HepG2 (cell line): Measurements from ENCODE around the gene TNFSF13. TPM values are rescaled to one million over a fixed set of nuclear protein-coding genes. Genes with fewer than 3 reads are reported as not detected.
A peak's percentile ranks its signal among the peaks of the same experiment; 100 is the strongest.

Source experiments
- BRCA1 ChIP-seq: sonication (generic); formaldehyde crosslinking; IDR thresholded peaks from 2 replicates; pipeline ENCODE4 v1.4.0; 2020; ENCODE audit warnings: missing genetic modification reagents
- DDIT3 ChIP-seq: sonication (generic); formaldehyde crosslinking; IDR thresholded peaks from 2 replicates; pipeline ENCODE4 v1.4.0; 2020; ENCODE audit warnings: mild to moderate bottlenecking, missing genetic modification reagents
- EZH2 ChIP-seq: conservative IDR thresholded peaks from 2 replicates; pipeline ENCODE4 v1.6.1; 2012; ENCODE audit warnings: mild to moderate bottlenecking, low read depth, low read length, moderate library complexity
- FOSL1 ChIP-seq: sonication (generic); formaldehyde crosslinking; IDR thresholded peaks from 2 replicates; pipeline ENCODE4 v1.9.0; 2021; ENCODE audit warnings: missing genetic modification reagents, borderline replicate concordance
- GATAD1 ChIP-seq: IDR thresholded peaks from 2 replicates; pipeline ENCODE4 v1.6.1; 2016; ENCODE audit warnings: missing genetic modification reagents, missing compliant biosample characterization
- PAX8 ChIP-seq: sonication (generic); formaldehyde crosslinking; IDR thresholded peaks from 2 replicates; pipeline ENCODE4 v1.8.0; 2022; ENCODE audit warnings: mild to moderate bottlenecking, missing genetic modification reagents, borderline replicate concordance
- REXO4 ChIP-seq: sonication (generic); formaldehyde crosslinking; IDR thresholded peaks from 2 replicates; pipeline ENCODE4 v1.8.0; 2022; ENCODE audit warnings: missing genetic modification reagents, mild to moderate bottlenecking, borderline replicate concordance
- SIX4 ChIP-seq: sonication (generic); formaldehyde crosslinking; IDR thresholded peaks from 2 replicates; pipeline ENCODE4 v1.4.0; 2020; ENCODE audit warnings: missing genetic modification reagents
- SMAD9 ChIP-seq: sonication (generic); formaldehyde crosslinking; IDR thresholded peaks from 2 replicates; pipeline ENCODE4 v1.5.1; 2020; ENCODE audit warnings: mild to moderate bottlenecking, missing genetic modification reagents
- XBP1 ChIP-seq: sonication (generic); formaldehyde crosslinking; IDR thresholded peaks from 2 replicates; pipeline ENCODE4 v1.5.0; 2020; ENCODE audit warnings: missing genetic modification reagents
- ZHX2 ChIP-seq, 2 experiments: sonication (generic) in 1 of 2; formaldehyde crosslinking in 1 of 2; IDR thresholded peaks; 2 replicates each; pipeline versions ENCODE4 v1.6.1 to v1.9.0; 2014 to 2022; ENCODE audit warnings: antibody characterized with exemption in 1 of 2, borderline replicate concordance in 1 of 2, inconsistent platforms in 1 of 2, low read depth in 1 of 2, missing genetic modification reagents in 1 of 2
- ZNF225 ChIP-seq: sonication (generic); formaldehyde crosslinking; IDR thresholded peaks from 2 replicates; pipeline ENCODE4 v1.4.0; 2020; ENCODE audit warnings: mild to moderate bottlenecking, missing genetic modification reagents
- ZNF281 ChIP-seq: sonication (generic); formaldehyde crosslinking; IDR thresholded peaks from 2 replicates; pipeline ENCODE4 v1.4.0; 2020; ENCODE audit warnings: missing genetic modification reagents, borderline replicate concordance
- ZNF430 ChIP-seq: sonication (generic); formaldehyde crosslinking; IDR thresholded peaks from 2 replicates; pipeline ENCODE4 v1.9.0; 2021; ENCODE audit warnings: mild to moderate bottlenecking, missing genetic modification reagents
- ZNF468 ChIP-seq: sonication (generic); formaldehyde crosslinking; IDR thresholded peaks from 2 replicates; pipeline ENCODE4 v1.8.0; 2022; ENCODE audit warnings: mild to moderate bottlenecking, moderate library complexity, missing genetic modification reagents
- ZNF556 ChIP-seq: sonication (generic); formaldehyde crosslinking; IDR thresholded peaks from 2 replicates; pipeline ENCODE4 v1.4.0; 2020; ENCODE audit warnings: mild to moderate bottlenecking, missing genetic modification reagents, borderline replicate concordance
- ZNF569 ChIP-seq: sonication (generic); formaldehyde crosslinking; IDR thresholded peaks from 2 replicates; pipeline ENCODE4 v1.5.0; 2020; ENCODE audit warnings: mild to moderate bottlenecking, missing genetic modification reagents, moderate library complexity, borderline replicate concordance
- ZNF570 ChIP-seq: sonication (generic); formaldehyde crosslinking; IDR thresholded peaks from 2 replicates; pipeline ENCODE4 v1.4.0; 2020; ENCODE audit warnings: mild to moderate bottlenecking, missing genetic modification reagents, borderline replicate concordance
- ZNF672 ChIP-seq: sonication (generic); formaldehyde crosslinking; IDR thresholded peaks from 2 replicates; pipeline ENCODE4 v1.8.1; 2022; ENCODE audit warnings: missing genetic modification reagents
- ZNF781 ChIP-seq: sonication (generic); formaldehyde crosslinking; IDR thresholded peaks from 2 replicates; pipeline ENCODE4 v1.5.1; 2020; ENCODE audit warnings: borderline replicate concordance, mild to moderate bottlenecking, missing genetic modification reagents; ENCODE audit errors: not compliant biosample characterization
- polyA plus RNA-seq, 8 experiments: library from polyadenylated mRNA; depleted of rRNA in 3 of 8; stranded (reverse) in 7 of 8; unstranded in 1 of 8; fragments of >200 nt; fragmentation: Illumina TruSeq in 4 of 8; extraction: Trizol in 4 of 8; gene quantifications; 2 replicates each; pipeline versions ENCODE4 v1.2.1 to v1.2.3, GENCODE V29; 2011 to 2016; ENCODE audit warnings: low read depth in 4 of 8, missing spikeins in 1 of 8, mixed read lengths in 1 of 8; ENCODE audit not compliant: insufficient read depth in 1 of 8
- total RNA-seq, 5 experiments: library from RNA; depleted of rRNA; stranded (reverse); fragments of >200 nt; fragmentation: Illumina TruSeq; extraction: Trizol; gene quantifications; 2 replicates each; pipeline ENCODE4 v1.2.3, GENCODE V29; 2016; ENCODE audit warnings: low read depth in 1 of 5

TNFSF13 gene
- total and polyA plus RNA-seq, 2 of the 13 experiments (the other 11 are each of a cell fraction or from before 2014, with no cell fraction given), result 2.5 to 3.3 TPM

GRCh38 chr17:7572588-7573323, 14.2 kb downstream of the TNFSF13 start (continued):
- peak; percentile 8; the same call in 1 of the 2 replicates for TF ChIP-seq XBP1
- TF ChIP-seq PAX8 (CRISPR knock-in tag), result peak; percentile 87; the same call in 1 of the 2 replicates
- TF ChIP-seq ZNF430, result no peak; the same call in 1 of the 2 replicates
- no peak for TF ChIP-seq EZH2
- no peak for TF ChIP-seq ZNF570 (CRISPR knock-in tag)
- no peak; the same call in 1 of the 2 replicates for TF ChIP-seq DDIT3 (CRISPR knock-in tag)
- TF ChIP-seq BRCA1 (CRISPR knock-in tag), result peak; percentile 30
- no peak for TF ChIP-seq ZHX2 (IDR thresholded peaks at IDR 0.05; ENCODE audit: low read depth)
- TF ChIP-seq ZHX2 (CRISPR knock-in tag; IDR thresholded peaks at IDR 0.05; ENCODE audit: borderline replicate concordance), result no peak
- TF ChIP-seq ZNF281 (CRISPR knock-in tag), result 0 out of 2 replicates have a peak, but pooled peaks have one; percentile 44
- TF ChIP-seq SMAD9 (CRISPR knock-in tag), result no peak
- TF ChIP-seq FOSL1 (CRISPR knock-in tag), result no peak
- peak; percentile 73 for TF ChIP-seq ZNF556 (CRISPR knock-in tag)
- TF ChIP-seq REXO4 (CRISPR knock-in tag), result no peak
- TF ChIP-seq ZNF781 (CRISPR knock-in tag), result no peak
- TF ChIP-seq GATAD1, result no peak
- TF ChIP-seq ZNF468 (CRISPR knock-in tag), result no peak
- TF ChIP-seq ZNF672 (CRISPR knock-in tag), result peak; percentile 61; the same call in 1 of the 2 replicates
- TF ChIP-seq SIX4 (CRISPR knock-in tag), result no peak; the same call in 1 of the 2 replicates
- TF ChIP-seq ZNF569 (CRISPR knock-in tag), result no peak
- TF ChIP-seq ZNF225, result peak; percentile 39; the same call in 1 of the 2 replicates
